Measurements from ENCODE around the gene ZNF565. TPM values are rescaled to one million over a fixed set of nuclear protein-coding genes. Genes with fewer than 3 reads are reported as not detected.

Gene ZNF565
- polyA plus RNA-seq, 2 of the 4 experiments (the other 2 are of a cell fraction), result 4.5 to 5.6 TPM

GRCh38 chr19:36255316-36255715, 40.9 kb upstream of the ZNF565 start:
- Histone ChIP-seq H3K4me2 (no peak overlapping the region), H3K4me1 (no peaks in the 10 kb centered on the region), H3K9me3 (peaks cover 78% of the 10 kb centered on the region), H3K4me3 (no peak overlapping the region), H3K27ac (no peak overlapping the region)
- ChIA-PET CTCF (no interaction called here), POLR2A (no interaction called here)
- FAIRE-seq, result no peak
- WGBS (ENCODE audit: missing lambda C conversion rate), result 70% methylated on average over 28 of the region's 28 CpGs
- DNase-seq (ENCODE audit: low read depth in 1 of 2, low spot score in 1 of 2), result no peak
- ATAC-seq, result peak in 1 of 2 experiments; percentile 34; a peak in 2 of 6 replicates
- TF ChIP-seq PBX3 (IDR thresholded peaks at IDR 0.05) (no peak), NR3C1 (IDR thresholded peaks at IDR 0.05) (no peak), JUN (IDR thresholded peaks at IDR 0.05) (no peak), EP300 (IDR thresholded peaks at IDR 0.05) (no peak), HOXB5 (CRISPR knock-in tag; IDR thresholded peaks at IDR 0.05) (no peak), EHF (CRISPR knock-in tag; IDR thresholded peaks at IDR 0.05) (no peak), TFCP2L1 (CRISPR knock-in tag; IDR thresholded peaks at IDR 0.05) (no peak), E2F6 (IDR thresholded peaks at IDR 0.05; ENCODE audit: borderline replicate concordance, low read depth) (no peak), HOXB13 (CRISPR knock-in tag; IDR thresholded peaks at IDR 0.05; ENCODE audit: low read depth) (no peak), POLR2AphosphoS2 (conservative IDR thresholded peaks at IDR 0.05; ENCODE audit: low read length) (no peak), NPAS2 (CRISPR knock-in tag; IDR thresholded peaks at IDR 0.05; ENCODE audit: borderline replicate concordance) (no peak), BCL3 (IDR thresholded peaks at IDR 0.05) (no peak), HES2 (IDR thresholded peaks at IDR 0.05) (no peak), KDM5A (IDR thresholded peaks at IDR 0.05) (no peak), MAX (IDR thresholded peaks at IDR 0.05) (no peak), ESRRA (IDR thresholded peaks at IDR 0.05; ENCODE audit: borderline replicate concordance, low read length) (no peak), KDM1A (IDR thresholded peaks at IDR 0.05; ENCODE audit: low read depth) (no peak)

GRCh38 chr19:36254848-36255247, 40.4 kb upstream of the ZNF565 start:
- ChIA-PET CTCF (no interaction called here), POLR2A (no interaction called here)
- Histone ChIP-seq H3K4me2 (no peak overlapping the region), H3K4me3 (no peak overlapping the region), H3K27ac (no peak overlapping the region), H3K9me3 (peaks cover 82% of the 10 kb centered on the region), H3K4me1 (no peaks in the 10 kb centered on the region)
- WGBS (ENCODE audit: missing lambda C conversion rate), result 42% methylated on average over 11 of the region's 11 CpGs
- DNase-seq (ENCODE audit: low read depth in 1 of 2, low spot score in 1 of 2) (no peak), ATAC-seq (no peak), FAIRE-seq (peak; percentile 98)
- TF ChIP-seq HEYL (CRISPR knock-in tag; IDR thresholded peaks at IDR 0.05), result no peak
- TF ChIP-seq NPAS2 (CRISPR knock-in tag; IDR thresholded peaks at IDR 0.05; ENCODE audit: borderline replicate concordance), result no peak
- TF ChIP-seq CTCF (IDR thresholded peaks at IDR 0.05), result no peak
- no peak for TF ChIP-seq SREBF2 (IDR thresholded peaks at IDR 0.05)

- ATAC-seq (no peak), DNase-seq (ENCODE audit: low read depth in 1 of 2, low spot score in 1 of 2) (no peak), FAIRE-seq (no peak)
- WGBS (ENCODE audit: missing lambda C conversion rate), result 1% methylated on average over 1 of the region's 1 CpG
- H3K27ac ChIP-seq, result no peak overlapping the region
- CTCF ChIA-PET, result no interaction called here
- POLR2A ChIA-PET, result no interaction called here
- H3K4me3 ChIP-seq, result no peak overlapping the region
- H3K4me2 ChIP-seq, result no peak overlapping the region
- H3K9me3 ChIP-seq, result peaks cover 79% of the 10 kb centered on the region
- no peaks in the 10 kb centered on the region for H3K4me1 ChIP-seq
- TF ChIP-seq SMC3 (IDR thresholded peaks at IDR 0.05), result no peak
- TF ChIP-seq FOXS1 (CRISPR knock-in tag; IDR thresholded peaks at IDR 0.05), result no peak
- TF ChIP-seq TP53 (CRISPR knock-in tag; IDR thresholded peaks at IDR 0.05), result no peak
- TF ChIP-seq RNF2 (IDR thresholded peaks at IDR 0.05; ENCODE audit: borderline replicate concordance, low read depth), result no peak
- no peak for TF ChIP-seq ATOH8 (CRISPR knock-in tag; IDR thresholded peaks at IDR 0.05; ENCODE audit: low read depth)
- TF ChIP-seq SREBF2 (IDR thresholded peaks at IDR 0.05), result no peak
- no peak for TF ChIP-seq HEYL (CRISPR knock-in tag; IDR thresholded peaks at IDR 0.05)
- TF ChIP-seq MAZ (IDR thresholded peaks at IDR 0.05; ENCODE audit: borderline replicate concordance, low read depth, low read length), result no peak
- no peak for TF ChIP-seq ESRRA (IDR thresholded peaks at IDR 0.05; ENCODE audit: borderline replicate concordance, low read length)
- no peak for TF ChIP-seq HES2 (IDR thresholded peaks at IDR 0.05)
- no peak for TF ChIP-seq KDM1A (IDR thresholded peaks at IDR 0.05; ENCODE audit: low read depth)
- no peak for TF ChIP-seq HOXB5 (CRISPR knock-in tag; IDR thresholded peaks at IDR 0.05)
- TF ChIP-seq MAFK (IDR thresholded peaks at IDR 0.05; ENCODE audit: partially characterized antibody), result no peak
- no peak for TF ChIP-seq NPAS2 (CRISPR knock-in tag; IDR thresholded peaks at IDR 0.05; ENCODE audit: borderline replicate concordance)
- TF ChIP-seq KDM5A (IDR thresholded peaks at IDR 0.05), result no peak
- TF ChIP-seq EP300 (IDR thresholded peaks at IDR 0.05), result no peak
- TF ChIP-seq EHMT2 (IDR thresholded peaks at IDR 0.05; ENCODE audit: low read depth), result no peak
Measured at GRCh38 chr19:36252047-36252446, 37.6 kb upstream of the ZNF565 start.

Measured in A549 (cell line).